Mammary microvascular endothelial cell (primary cell): ENCODE measurements around the gene MCM8. TPM values are rescaled to one million over a fixed set of nuclear protein-coding genes. Genes with fewer than 3 reads are reported as not detected.

Source experiments
- total RNA-seq: library from RNA; depleted of rRNA; stranded (reverse); fragments of >200 nt; gene quantifications from 2 replicates; pipeline ENCODE4 v1.2.3, GENCODE V29; 2015

Gene MCM8
- total RNA-seq = 9.1 and 12.0 TPM in 2 replicates

GRCh38 chr20:5950271-5951031 is at the start of gene MCM8, which contains the start of gene TRMT6:
Gene MCM8 (plus strand): TSS chr20:5950652. CDS start chr20:5952016, 1,364 bp downstream.
Gene TRMT6 (minus strand): TSS chr20:5950533. CDS start chr20:5950405, 128 bp downstream.

Other genes with a start within 250 kb of the MCM8 start
- 3.1 and 4.0 TPM in 2 replicates for gene SHLD1, start 200.3 kb upstream of the MCM8 start, total RNA-seq
- 0.07 TPM in 1 of 2 replicates, not detected in the other for gene CHGB, start 39.1 kb upstream of the MCM8 start, total RNA-seq
- 8.6 and 9.9 TPM in 2 replicates for gene TRMT6, start 119 bp upstream of the MCM8 start, total RNA-seq
- gene CRLS1, start 55.5 kb downstream of the MCM8 start, total RNA-seq = 29.5 and 39.9 TPM in 2 replicates
- 0.07 and 0.15 TPM in 2 replicates for gene LRRN4, start 103.4 kb downstream of the MCM8 start, total RNA-seq
- gene FERMT1, start 172.4 kb downstream of the MCM8 start, total RNA-seq = 3.9 and 4.0 TPM in 2 replicates